GM12873 (cell line): ENCODE results near the gene KCNQ2.

Experiments used
- TF ChIP-seq, protein P1 (sequence below): IDR thresholded peaks from 2 replicates; pipeline ENCODE4 v1.5.1; 2012; ENCODE audit warnings: low read depth, mild to moderate bottlenecking, moderate library complexity, low read length, control low read depth; ENCODE audit not compliant: insufficient read depth; ENCODE audit errors: missing control alignments

KCNQ2 gene

DNA sequence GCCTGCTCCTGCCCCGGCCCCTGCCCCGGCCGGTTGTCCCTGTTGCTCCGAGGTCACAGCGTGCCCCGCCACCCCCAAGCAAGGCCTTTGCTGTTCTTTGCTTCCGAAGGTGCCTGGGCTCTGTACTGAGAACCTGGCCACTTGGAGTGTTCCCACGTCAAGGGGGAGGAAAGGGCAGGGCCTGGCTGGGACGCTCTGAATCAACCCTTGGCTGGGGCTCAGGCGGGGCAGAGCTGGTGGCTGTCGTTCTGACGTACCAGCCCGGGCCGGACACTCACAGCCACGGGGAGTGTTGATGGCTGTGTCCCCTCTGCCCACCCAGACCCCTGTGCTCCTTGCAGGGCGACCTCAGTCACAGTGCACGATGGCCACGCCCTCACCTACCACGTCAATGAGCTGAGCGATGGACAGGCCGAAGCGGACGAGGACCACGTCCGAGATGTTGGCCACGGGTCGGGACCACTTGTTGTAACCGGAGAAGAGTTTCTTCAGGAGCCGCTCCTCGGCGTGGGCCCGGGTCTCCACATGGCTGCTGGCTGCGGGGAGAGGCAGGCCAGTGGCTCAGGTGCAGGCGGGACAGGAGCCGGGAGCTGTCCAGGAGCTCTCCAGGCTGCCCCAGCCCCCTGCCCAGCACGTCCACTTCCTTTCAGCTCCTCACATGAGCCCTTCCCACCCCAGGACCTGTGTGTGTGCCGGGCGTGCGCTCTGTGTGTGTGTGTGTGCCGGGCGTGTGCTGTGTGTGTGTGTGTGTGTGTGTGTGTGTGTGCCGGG lies 113.1 kb downstream of the KCNQ2 start:
- TF ChIP-seq, protein P1, sequence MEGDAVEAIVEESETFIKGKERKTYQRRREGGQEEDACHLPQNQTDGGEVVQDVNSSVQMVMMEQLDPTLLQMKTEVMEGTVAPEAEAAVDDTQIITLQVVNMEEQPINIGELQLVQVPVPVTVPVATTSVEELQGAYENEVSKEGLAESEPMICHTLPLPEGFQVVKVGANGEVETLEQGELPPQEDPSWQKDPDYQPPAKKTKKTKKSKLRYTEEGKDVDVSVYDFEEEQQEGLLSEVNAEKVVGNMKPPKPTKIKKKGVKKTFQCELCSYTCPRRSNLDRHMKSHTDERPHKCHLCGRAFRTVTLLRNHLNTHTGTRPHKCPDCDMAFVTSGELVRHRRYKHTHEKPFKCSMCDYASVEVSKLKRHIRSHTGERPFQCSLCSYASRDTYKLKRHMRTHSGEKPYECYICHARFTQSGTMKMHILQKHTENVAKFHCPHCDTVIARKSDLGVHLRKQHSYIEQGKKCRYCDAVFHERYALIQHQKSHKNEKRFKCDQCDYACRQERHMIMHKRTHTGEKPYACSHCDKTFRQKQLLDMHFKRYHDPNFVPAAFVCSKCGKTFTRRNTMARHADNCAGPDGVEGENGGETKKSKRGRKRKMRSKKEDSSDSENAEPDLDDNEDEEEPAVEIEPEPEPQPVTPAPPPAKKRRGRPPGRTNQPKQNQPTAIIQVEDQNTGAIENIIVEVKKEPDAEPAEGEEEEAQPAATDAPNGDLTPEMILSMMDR, result no peak

DNA sequence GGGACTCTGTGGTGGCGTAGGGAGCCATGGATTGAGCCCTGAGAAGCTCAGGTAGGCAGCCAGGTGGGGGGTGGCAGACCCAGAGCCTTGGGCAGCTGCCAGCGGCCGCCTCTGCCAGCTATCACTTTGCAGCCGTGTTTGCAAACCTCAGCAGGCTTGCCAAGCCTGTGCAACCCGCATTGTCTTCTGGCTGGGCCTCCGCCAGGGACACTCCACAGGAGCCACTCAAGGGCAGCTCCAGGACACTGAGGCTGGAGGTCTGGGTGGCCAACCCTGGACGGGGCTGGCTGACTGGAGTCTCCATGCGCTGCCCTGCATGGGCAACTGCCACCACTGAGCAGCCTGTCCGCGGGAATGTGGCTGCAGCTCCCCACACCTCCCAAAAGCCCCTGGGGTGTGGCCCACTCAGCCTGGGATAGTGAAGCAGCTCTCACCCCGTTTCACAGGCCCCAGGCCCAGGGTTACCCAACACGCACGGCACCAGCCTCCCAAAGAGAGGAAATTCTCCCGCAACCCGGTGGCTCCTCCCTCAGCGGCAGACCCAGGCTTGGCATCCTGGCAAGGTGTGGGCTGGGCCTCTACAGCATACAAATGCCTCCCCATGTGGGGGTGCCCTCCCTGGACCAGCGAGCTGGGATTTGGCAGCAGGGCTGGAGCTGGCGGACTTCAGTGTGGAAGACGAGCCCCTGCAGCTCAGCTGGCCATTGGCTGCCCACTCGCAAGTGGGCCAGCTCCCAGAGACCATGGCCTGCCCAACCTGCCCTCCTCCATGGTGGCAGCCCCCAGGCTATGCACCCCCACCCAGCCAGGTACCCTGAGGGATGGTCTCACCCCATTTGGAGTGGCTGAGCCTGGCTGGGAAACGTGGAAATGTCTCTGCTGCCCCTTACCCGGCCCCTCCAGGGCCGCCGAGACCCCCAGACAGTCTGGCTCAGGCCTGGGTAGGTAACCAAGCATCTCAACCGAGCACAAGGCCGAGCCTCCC lies 114.2 kb downstream of the KCNQ2 start:
- TF ChIP-seq, protein P1, result no peak

DNA sequence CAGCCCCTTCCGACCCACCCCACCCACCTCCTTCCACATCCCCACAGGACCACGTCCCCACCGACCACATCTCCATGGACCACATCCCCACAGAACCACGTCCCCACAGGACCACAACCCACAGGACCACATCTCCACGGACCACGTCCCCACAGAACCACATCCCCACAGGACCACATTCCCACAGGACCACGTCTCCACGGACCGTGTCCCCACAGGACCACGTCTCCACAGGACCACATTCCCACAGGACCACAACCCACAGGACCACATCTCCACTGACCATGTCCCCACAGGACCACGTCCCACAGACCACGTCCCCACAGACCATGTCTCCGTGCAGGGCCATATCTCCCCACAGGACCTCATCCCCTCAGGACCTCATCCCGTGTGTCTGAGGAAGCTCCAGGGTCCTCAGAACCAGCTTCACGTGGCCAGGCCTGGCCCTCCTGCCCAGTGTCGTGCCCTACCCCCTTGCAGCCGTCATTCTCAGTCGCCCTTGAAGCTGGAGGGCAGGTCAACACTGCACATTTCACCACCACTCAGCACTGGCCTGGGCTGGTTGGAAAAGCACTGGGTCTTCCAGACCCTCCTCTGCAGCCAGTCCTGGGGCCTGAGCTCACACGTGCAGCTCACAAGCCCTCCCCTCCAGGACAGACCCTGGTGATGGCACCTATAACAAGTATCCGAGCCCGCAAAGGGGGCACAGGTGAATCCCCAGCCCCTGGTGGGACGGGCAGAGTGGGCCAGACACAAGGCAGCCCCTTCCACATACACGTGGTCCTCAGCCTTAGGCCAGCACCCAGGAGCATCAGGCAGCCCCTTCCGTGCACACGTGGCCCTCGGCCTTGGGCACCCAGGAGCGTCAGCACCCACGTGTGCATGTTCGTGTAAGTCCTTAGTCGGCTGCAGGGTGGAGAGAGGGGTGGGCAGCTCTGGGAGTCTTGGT lies 115.2 kb downstream of the KCNQ2 start:
- TF ChIP-seq, protein P1, result no peak

DNA sequence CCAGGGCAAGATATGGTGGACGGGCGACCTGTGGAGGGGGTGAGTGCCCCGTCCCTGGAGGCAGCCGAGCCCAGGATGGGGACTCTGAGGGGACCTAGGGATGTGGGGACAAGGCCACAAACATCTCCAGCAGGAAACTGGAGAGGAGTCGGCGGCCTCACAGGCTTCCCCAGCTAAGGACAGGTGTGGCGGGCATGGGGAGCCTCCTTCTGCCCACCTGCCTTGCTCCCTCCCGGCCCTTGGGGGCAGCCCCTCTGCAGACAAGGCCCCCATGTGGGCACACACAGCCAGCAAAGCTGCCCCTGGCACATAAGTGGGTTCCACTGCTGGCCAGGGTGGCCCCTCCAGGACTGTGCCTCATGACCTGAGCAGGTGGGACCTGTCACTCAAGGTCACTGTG lies 115.9 kb downstream of the KCNQ2 start:
- TF ChIP-seq, protein P1, result no peak

DNA sequence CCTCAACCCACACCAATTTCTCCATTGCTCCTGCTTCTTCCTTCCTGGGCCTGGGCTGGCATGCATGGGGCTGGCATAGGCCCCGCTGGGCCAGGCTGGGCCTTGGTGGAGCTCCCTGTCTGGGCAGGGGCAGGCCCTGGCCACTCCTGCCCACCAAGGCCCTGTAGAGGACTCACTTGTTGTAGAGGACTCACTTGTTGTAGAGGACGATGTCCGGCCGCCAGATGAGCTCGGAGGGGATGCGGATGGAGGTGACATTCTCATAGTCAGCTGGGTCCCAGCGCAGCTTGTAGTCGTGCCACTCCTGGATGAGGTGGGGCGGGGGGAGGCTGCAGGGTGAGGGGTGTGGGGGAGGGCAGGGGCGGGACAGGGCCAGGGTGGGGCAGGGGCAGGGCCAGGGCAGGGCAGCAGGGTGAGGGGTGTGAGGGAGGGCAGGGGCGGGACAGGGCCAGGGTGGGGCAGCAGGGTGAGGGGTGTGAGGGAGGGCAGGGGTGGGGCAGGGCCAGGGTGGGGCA lies 116.6 kb downstream of the KCNQ2 start:
- TF ChIP-seq, protein P1, result no peak

DNA sequence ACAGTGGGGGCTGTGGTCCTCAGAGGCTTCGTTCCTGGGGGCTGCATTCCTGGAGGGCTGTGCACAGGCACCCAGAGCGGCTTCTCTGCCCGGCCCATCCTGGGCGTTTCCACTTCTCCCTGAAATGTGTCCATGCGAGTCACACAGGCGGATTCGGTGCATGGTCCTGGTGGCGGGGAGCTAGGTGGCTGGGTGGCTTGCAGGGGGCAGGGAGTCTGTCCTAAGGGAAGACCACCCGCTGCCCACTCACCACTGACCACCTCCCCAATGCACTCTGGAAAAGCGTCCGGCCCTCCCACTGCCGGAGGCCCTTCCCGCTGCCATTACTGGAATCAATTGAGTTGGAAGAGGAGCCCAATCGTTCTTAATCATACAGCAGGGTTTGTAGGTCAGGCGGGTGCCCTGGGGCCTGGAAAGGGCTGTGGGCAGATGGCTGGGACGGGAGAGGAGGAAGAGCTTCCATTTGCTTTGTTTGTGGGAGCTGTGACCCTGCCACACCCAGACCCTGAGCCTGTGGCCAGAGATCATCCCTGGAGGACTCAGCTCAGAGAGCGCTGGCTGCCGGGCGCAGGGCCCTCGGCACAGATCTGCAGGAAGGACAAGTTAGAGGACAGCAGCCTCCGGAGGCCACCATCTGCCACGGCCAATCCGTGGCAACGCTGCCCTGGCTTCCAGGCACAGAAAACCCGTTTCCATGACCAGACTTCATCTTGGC lies 117.7 kb downstream of the KCNQ2 start:
- TF ChIP-seq, protein P1, result no peak
